ENCODE data around the gene PLOD1.
"Not testable (repeated sequence)": the region's sequence is repeated elsewhere in the genome, so short reads cannot be mapped to it uniquely, and the experiment has no call there.

Gene PLOD1

GRCh38 chr1:11935057-11935412, 518 bp downstream of the PLOD1 start:
- TF ChIP-seq CTCF (IDR thresholded peaks at IDR 0.05) (no peak), ZFX (IDR thresholded peaks at IDR 0.05; ENCODE audit: borderline replicate concordance) (no peak)
- peak overlapping the region; percentile 64 for H3K27ac ChIP-seq

- not testable (repeated sequence) for H3K27ac ChIP-seq
Observed at GRCh38 chr1:11935733-11936132, 1.2 kb downstream of the PLOD1 start.

- H3K27ac ChIP-seq, result no peak overlapping the region
- TF ChIP-seq CTCF (IDR thresholded peaks at IDR 0.05) (no peak), ZFX (IDR thresholded peaks at IDR 0.05; ENCODE audit: borderline replicate concordance) (no peak)
Observed at GRCh38 chr1:11938722-11939526, 4.4 kb downstream of the PLOD1 start.

- not testable (repeated sequence) for H3K27ac ChIP-seq
Observed at GRCh38 chr1:11939794-11940193, 5.3 kb downstream of the PLOD1 start.

GRCh38 chr1:11940260-11940921, 5.9 kb downstream of the PLOD1 start:
- no peak for TF ChIP-seq CTCF (IDR thresholded peaks at IDR 0.05)
- H3K27ac ChIP-seq, result no peak overlapping the region

- no peak overlapping the region for H3K27ac ChIP-seq
- TF ChIP-seq CTCF (IDR thresholded peaks at IDR 0.05), result no peak
- TF ChIP-seq ZFX (IDR thresholded peaks at IDR 0.05; ENCODE audit: borderline replicate concordance), result no peak
Observed at GRCh38 chr1:11942280-11942679, 7.8 kb downstream of the PLOD1 start.

GRCh38 chr1:11943619-11944018, 9.1 kb downstream of the PLOD1 start:
- no peak overlapping the region for H3K27ac ChIP-seq
- no peak for TF ChIP-seq ZFX (IDR thresholded peaks at IDR 0.05; ENCODE audit: borderline replicate concordance)
- TF ChIP-seq CTCF (IDR thresholded peaks at IDR 0.05), result no peak

- TF ChIP-seq CTCF (IDR thresholded peaks at IDR 0.05) (no peak), ZFX (IDR thresholded peaks at IDR 0.05; ENCODE audit: borderline replicate concordance) (no peak)
Observed at GRCh38 chr1:11944358-11944931, 9.9 kb downstream of the PLOD1 start.

More at GRCh38 chr1:11944358-11944931, 9.9 kb downstream of the PLOD1 start:
- H3K27ac ChIP-seq, result no peak overlapping the region

Data from 22Rv1 (cell line).